BJ (cell line): ENCODE results near the gene CACHD1. TPM values are rescaled to one million over a fixed set of nuclear protein-coding genes. Genes with fewer than 3 reads are reported as not detected.

Experiments used
- CTCF ChIA-PET: fragments of 350-600 bp; formaldehyde crosslinking; extraction: SDS; loops from one replicate; lab custom pipeline; 2021; ENCODE audit warnings: antibody characterized with exemption, inconsistent platforms; lab: Yijun Ruan, JAX
- POLR2A ChIA-PET: fragments of 300-600 bp; sonication (Branson Sonifier 250); formaldehyde crosslinking; extraction: SDS; loops from one replicate; lab custom pipeline; 2021; ENCODE audit warnings: antibody characterized with exemption; lab: Charles Lee
- DNase-seq: peaks from one replicate; pipeline ENCODE4 v3.0.0-alpha.2; 2011; ENCODE audit warnings: low read depth
- H3K27me3 ChIP-seq: 2 replicates; pipeline ENCODE4 v1.6.0; 2011; ENCODE audit warnings: low read length; ENCODE audit not compliant: control insufficient read depth, insufficient read depth
- H3K36me3 ChIP-seq: 2 replicates; pipeline ENCODE4 v1.5.1; 2011; ENCODE audit warnings: low read length; ENCODE audit not compliant: control insufficient read depth, insufficient read depth
- H3K4me3 ChIP-seq: 2 replicates; pipeline ENCODE4 v1.5.1; 2011; ENCODE audit warnings: low read depth, mild to moderate bottlenecking, control low read depth, low read length
- polyA plus RNA-seq: library from polyadenylated mRNA; depleted of rRNA; stranded (reverse); fragments of >200 nt; gene quantifications from 2 replicates; pipeline ENCODE4 v1.2.3, GENCODE V29; 2011
- TF ChIP-seq, protein P1 (sequence below): IDR thresholded peaks from 2 replicates; pipeline ENCODE4 v1.5.1; 2011; ENCODE audit warnings: low read depth, mild to moderate bottlenecking, control low read depth, inconsistent platforms, low read length, moderate library complexity; ENCODE audit not compliant: insufficient read depth

The CACHD1 gene
- polyA plus RNA-seq, 1 experiment, result 3.0 TPM

DNA sequence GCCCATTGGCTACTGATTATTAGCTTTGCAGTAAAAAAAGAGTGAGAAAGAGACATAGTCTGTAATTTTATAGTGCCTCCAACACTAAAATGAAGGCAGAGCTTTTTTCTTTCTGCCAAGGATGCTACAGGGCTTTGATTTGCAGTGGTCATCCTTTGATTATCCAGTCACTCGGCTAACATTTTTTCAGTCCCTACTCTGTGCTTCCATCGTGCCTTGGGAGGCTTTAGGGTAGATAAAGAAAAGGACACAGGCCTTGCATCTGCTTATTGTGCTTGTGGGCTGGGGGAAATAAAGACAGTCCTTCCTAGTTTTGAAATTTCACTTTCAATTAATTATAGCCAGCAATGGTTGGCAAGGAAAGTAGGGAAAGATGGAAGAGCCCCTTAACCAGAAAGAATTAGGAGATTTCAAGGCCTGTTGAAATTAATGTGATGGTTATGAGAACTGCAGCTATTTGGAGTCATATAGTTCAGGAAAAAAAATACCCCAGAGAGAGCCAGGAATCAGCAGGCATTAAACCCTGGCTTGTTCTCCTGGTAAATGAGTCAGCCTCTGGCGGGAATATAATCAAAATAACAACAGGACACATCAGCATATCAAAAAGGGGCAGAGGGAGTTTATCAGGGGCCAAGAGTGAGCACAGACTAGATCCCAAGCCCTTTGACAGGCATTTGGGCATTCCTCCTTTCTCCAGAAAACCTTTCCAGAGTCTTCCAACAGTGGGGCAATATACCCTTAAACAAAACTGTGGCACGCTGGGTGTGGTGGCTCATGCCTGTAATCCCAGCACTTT, 27.4 kb downstream of the CACHD1 start:
- no peaks in the 10 kb centered on the region for H3K27me3 ChIP-seq
- no peak overlapping the region for H3K4me3 ChIP-seq
- DNase-seq, result no peak
- no peaks in the 10 kb centered on the region for H3K36me3 ChIP-seq
- CTCF ChIA-PET, result no interaction called here
- POLR2A ChIA-PET, result interaction anchor here (0.6 kb wide), 1 partner anchor 21 kb away, joined by 10 read pairs; no protein-coding TSS in a partner anchor
- TF ChIP-seq, protein P1, sequence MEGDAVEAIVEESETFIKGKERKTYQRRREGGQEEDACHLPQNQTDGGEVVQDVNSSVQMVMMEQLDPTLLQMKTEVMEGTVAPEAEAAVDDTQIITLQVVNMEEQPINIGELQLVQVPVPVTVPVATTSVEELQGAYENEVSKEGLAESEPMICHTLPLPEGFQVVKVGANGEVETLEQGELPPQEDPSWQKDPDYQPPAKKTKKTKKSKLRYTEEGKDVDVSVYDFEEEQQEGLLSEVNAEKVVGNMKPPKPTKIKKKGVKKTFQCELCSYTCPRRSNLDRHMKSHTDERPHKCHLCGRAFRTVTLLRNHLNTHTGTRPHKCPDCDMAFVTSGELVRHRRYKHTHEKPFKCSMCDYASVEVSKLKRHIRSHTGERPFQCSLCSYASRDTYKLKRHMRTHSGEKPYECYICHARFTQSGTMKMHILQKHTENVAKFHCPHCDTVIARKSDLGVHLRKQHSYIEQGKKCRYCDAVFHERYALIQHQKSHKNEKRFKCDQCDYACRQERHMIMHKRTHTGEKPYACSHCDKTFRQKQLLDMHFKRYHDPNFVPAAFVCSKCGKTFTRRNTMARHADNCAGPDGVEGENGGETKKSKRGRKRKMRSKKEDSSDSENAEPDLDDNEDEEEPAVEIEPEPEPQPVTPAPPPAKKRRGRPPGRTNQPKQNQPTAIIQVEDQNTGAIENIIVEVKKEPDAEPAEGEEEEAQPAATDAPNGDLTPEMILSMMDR, result no peak

DNA sequence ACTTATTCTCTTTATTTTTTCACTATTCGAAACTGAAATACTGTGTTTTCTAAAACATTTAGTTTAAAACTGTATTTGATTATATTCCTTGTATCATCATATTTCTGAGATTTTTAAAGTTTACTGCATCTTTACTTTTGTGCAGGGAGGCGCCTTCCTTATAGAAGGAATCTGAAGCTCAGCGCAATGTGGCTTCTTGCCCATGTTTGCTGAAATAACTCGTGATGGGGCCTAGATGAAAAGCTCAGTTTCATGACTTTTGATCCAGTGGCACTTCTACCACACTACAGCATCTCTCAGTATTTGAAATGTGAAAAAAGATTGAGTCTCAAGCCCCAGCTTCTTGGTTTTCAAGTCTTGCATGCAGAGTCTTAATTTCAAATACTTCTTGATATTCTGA, 28.4 kb downstream of the CACHD1 start:
- CTCF ChIA-PET, result no interaction called here

DNA sequence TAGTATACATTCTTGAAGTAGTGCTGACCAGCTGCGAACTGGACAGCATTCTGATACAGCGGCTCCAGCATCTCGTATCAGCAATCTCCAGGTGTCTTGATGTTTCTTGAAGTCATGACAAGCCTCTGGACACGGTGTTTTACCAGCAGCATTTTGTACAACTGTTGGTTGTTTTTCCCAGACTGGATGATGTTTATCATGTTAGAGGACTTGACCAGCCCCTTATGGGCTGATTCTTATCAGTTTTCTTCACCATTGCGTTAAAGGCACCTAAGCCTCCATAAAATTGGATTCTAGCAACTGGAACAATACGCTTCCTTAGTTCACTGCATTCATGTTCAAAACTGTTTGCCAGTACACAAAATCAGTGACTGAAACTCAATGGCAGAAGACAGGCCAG, 29.1 kb downstream of the CACHD1 start:
- TF ChIP-seq, protein P1, result no peak
- Histone ChIP-seq H3K27me3 (no peaks in the 10 kb centered on the region), H3K4me3 (no peak overlapping the region), H3K36me3 (no peaks in the 10 kb centered on the region)
- POLR2A ChIA-PET, result no interaction called here
- no peak for DNase-seq
- CTCF ChIA-PET, result interaction anchor here (1.1 kb wide), 1 partner anchor 176 kb away, joined by 3 read pairs; no protein-coding TSS in a partner anchor

More for the DNA sequence above, 28.4 kb downstream of the CACHD1 start:
- no peak overlapping the region for H3K4me3 ChIP-seq
- POLR2A ChIA-PET, result no interaction called here
- no peaks in the 10 kb centered on the region for H3K36me3 ChIP-seq
- no peaks in the 10 kb centered on the region for H3K27me3 ChIP-seq
- TF ChIP-seq, protein P1, result no peak
- no peak for DNase-seq

DNA sequence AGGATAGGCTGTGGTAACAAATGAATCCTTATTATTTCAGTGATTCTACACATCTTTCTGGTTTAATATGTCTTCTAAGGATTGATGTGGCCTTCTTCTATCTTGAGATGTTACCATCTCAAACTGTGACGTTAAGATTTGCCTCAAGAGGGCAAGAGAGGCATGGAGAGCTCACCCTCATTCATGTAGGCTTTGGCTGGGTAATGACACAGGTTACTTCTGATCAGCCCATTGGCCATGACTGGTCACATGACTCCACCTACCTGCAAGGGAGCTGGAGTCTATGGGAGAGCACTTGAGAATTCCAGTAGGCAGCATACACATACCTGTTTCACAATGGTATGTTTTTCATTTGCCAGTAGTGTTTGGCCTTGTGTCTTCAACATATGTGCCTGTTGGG, 30.0 kb downstream of the CACHD1 start:
- no peak for DNase-seq
- no peak overlapping the region for H3K4me3 ChIP-seq
- TF ChIP-seq, protein P1, result no peak
- POLR2A ChIA-PET, result no interaction called here
- H3K36me3 ChIP-seq, result no peaks in the 10 kb centered on the region
- CTCF ChIA-PET, result interaction anchor here (1.1 kb wide), 1 partner anchor 175 kb away, joined by 3 read pairs; no protein-coding TSS in a partner anchor
- no peaks in the 10 kb centered on the region for H3K27me3 ChIP-seq

DNA sequence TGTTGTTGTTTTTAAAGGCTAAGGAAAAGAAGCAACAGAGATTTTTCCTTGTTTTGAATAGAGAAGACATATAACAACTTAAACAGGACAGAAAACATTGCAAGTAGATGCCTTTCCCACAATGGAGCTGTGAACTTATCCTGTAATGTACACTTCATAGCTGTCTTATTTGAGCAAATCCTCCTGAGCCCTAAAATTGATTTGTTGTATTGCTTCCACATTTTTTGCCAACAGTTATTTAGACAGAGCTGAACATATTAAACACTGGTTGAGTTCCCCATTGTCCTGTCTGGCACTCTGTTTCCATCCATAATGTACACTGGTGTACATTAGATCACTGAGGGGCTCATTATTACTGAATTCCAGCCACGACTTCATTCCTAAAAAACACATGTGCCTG, 32.2 kb downstream of the CACHD1 start:
- Histone ChIP-seq H3K4me3 (no peak overlapping the region), H3K36me3 (no peaks in the 10 kb centered on the region), H3K27me3 (no peaks in the 10 kb centered on the region)
- CTCF ChIA-PET, result interaction anchor here (0.6 to 1.2 kb wide), 2 partner anchors 13 to 579 kb away, joined by 3 read pairs; no protein-coding TSS in a partner anchor
- no peak for DNase-seq
- POLR2A ChIA-PET, result no interaction called here
- TF ChIP-seq, protein P1, result no peak
